Kidney (tissue), 14 donors: ENCODE measurements around the gene TEX35. TPM values are rescaled to one million over a fixed set of nuclear protein-coding genes. Genes with fewer than 3 reads are reported as not detected.
A peak's percentile ranks its signal among the peaks of the same experiment; 100 is the strongest.

Experiments used
- DNase-seq, 5 donors: peaks; one replicate each; pipeline ENCODE4 v3.0.0-alpha.2; 2013 to 2020
- FAIRE-seq: peaks from 2 replicates; lab custom pipeline; 2012; peaks lifted over from hg19 to GRCh38; lab: Jason Lieb, UNC
- H3K27ac ChIP-seq, 2 donors: one replicate each; pipeline ENCODE4 v1.7.0; 2013; ENCODE audit warnings: low read depth in 2 of 2, low read length in 2 of 2, inconsistent platforms in 1 of 2
- H3K27me3 ChIP-seq: one replicate; pipeline ENCODE4 v1.7.1; 2013; ENCODE audit warnings: low read length, inconsistent platforms; ENCODE audit not compliant: control insufficient read depth, insufficient read depth
- H3K36me3 ChIP-seq, 3 donors: one replicate each; pipeline versions ENCODE4 v1.7.0 to v1.7.1; 2013; ENCODE audit warnings: low read length in 3 of 3, control low read depth in 1 of 3, inconsistent platforms in 1 of 3; ENCODE audit not compliant: insufficient read depth in 3 of 3, control insufficient read depth in 2 of 3
- H3K4me1 ChIP-seq, 3 donors: one replicate each; pipeline versions ENCODE4 v1.7.0 to v1.7.1; 2013; ENCODE audit warnings: low read length in 3 of 3, inconsistent platforms in 1 of 3, low read depth in 1 of 3; ENCODE audit not compliant: control insufficient read depth in 2 of 3, insufficient read depth in 2 of 3
- H3K4me3 ChIP-seq, 3 donors: one replicate each; pipeline versions ENCODE4 v1.7.0 to v1.8.1; 2013; ENCODE audit warnings: low read length in 3 of 3, control low read depth in 1 of 3, inconsistent platforms in 1 of 3
- H3K9ac ChIP-seq, 3 donors: one replicate each; pipeline versions ENCODE4 v1.7.0 to v1.7.1; 2013; ENCODE audit warnings: low read length in 3 of 3, control low read depth in 1 of 3, inconsistent platforms in 1 of 3
- H3K9me3 ChIP-seq, 3 donors: one replicate each; pipeline versions ENCODE4 v1.7.0 to v1.7.1; 2013; ENCODE audit warnings: low read length in 3 of 3, control low read depth in 1 of 3, inconsistent platforms in 1 of 3; ENCODE audit not compliant: control insufficient read depth in 2 of 3, insufficient read depth in 1 of 3
- intact Hi-C: fragments of 100-400 bp; cut with DNase I; formaldehyde crosslinking; loops from one replicate; pipeline ENCODE4 v1.11.1; 2022
- polyA plus RNA-seq: library from polyadenylated mRNA; stranded (reverse); fragments of 350-450 nt; fragmentation: Illumina TruSeq; extraction: RNeasy Lipid Tissue Mini Kit (QIAGEN cat#74804); gene quantifications from one replicate; pipeline ENCODE4 v1.2.3, GENCODE V29; 2014; ENCODE audit warnings: low read depth, low replicate concordance; ENCODE audit not compliant: insufficient read depth
- total RNA-seq: library from RNA; stranded (reverse); fragmentation: NEBNext Ultra II Directional; extraction: Animal tissue kit (Norgen Biotek cat#: 25700); gene quantifications from one replicate; pipeline ENCODE4 v1.2.1, GENCODE V29; 2021
- TF ChIP-seq, protein P1 (sequence below): IDR thresholded peaks from 3 replicates; pipeline ENCODE4 v1.5.1; 2012; ENCODE audit warnings: mild to moderate bottlenecking, moderate library complexity, borderline replicate concordance; ENCODE audit not compliant: insufficient read depth; ENCODE audit errors: extremely low read depth
- donor health status: control.
- donor health status: control.
- donor health status: control.
- donor health status: control.
- donor health status: control.
- donor health status: DM: yes; HTN: yes; CAD: no.
- donor health status: Normal renal cell carcinoma (clear cell type).

The TEX35 gene
- total and polyA plus RNA-seq, 2 donors from 2014 or later: not detected

DNA sequence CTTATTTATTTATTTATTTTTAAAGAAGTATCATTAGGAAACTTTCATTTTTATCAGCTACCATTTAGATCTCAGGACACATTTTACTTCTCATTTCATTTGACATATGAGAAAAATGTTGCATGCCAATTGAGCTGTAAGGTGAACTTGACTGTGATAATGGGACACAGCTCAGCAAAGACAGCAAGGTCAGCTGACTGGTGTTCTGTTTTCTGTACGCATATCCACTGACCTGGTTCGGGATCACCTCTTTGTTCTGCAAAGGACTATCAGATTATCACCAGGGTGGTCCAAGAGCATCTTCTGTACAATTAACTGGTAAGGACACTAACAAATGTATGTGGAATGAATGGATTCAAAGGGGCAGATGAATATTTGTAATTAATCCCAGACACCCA is 51.9 kb downstream of the TEX35 start:
- Histone ChIP-seq H3K36me3 (no peaks in the 10 kb centered on the region), H3K4me1 (peaks cover 0 to 4% (median 0%) of the 10 kb centered on the region in 3 donors), H3K4me3 (no peak overlapping the region), H3K9ac (no peak overlapping the region), H3K27me3 (no peaks in the 10 kb centered on the region), H3K9me3 (peaks cover 0 to 9% (median 0%) of the 10 kb centered on the region in 3 donors), H3K27ac (no peak overlapping the region)
- intact Hi-C loops: no loop called here
- TF ChIP-seq, protein P1, sequence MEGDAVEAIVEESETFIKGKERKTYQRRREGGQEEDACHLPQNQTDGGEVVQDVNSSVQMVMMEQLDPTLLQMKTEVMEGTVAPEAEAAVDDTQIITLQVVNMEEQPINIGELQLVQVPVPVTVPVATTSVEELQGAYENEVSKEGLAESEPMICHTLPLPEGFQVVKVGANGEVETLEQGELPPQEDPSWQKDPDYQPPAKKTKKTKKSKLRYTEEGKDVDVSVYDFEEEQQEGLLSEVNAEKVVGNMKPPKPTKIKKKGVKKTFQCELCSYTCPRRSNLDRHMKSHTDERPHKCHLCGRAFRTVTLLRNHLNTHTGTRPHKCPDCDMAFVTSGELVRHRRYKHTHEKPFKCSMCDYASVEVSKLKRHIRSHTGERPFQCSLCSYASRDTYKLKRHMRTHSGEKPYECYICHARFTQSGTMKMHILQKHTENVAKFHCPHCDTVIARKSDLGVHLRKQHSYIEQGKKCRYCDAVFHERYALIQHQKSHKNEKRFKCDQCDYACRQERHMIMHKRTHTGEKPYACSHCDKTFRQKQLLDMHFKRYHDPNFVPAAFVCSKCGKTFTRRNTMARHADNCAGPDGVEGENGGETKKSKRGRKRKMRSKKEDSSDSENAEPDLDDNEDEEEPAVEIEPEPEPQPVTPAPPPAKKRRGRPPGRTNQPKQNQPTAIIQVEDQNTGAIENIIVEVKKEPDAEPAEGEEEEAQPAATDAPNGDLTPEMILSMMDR: no peak
- no peak for FAIRE-seq
- peak in 2 of 5 donors; percentile 7 to 25 for DNase-seq

DNA sequence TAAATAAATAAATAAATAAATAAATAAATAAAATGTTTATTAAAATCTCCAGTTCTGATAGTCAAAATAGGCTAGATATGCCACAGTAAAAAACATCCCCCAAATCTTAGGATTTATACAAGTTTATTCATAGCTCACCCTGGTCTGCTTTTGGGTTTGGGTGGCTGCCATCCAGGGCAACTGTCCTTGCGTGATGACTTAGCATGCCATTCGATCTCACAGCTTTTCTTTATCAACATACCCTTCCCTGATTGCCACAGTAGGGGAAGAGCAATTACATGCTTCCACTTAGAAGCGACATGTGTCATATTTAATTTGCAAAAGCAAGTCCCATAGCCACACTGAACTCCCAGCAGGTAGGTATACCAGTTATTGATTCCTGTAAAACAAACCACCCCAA is 52.7 kb downstream of the TEX35 start:
- TF ChIP-seq, protein P1: no peak
- DNase-seq: no peak
- peaks cover 0 to 4% (median 0%) of the 10 kb centered on the region in 3 donors for H3K4me1 ChIP-seq
- H3K9ac ChIP-seq: no peak overlapping the region
- H3K27me3 ChIP-seq: no peaks in the 10 kb centered on the region
- H3K27ac ChIP-seq: no peak overlapping the region
- no peaks in the 10 kb centered on the region for H3K36me3 ChIP-seq
- intact Hi-C loops: no loop called here
- H3K4me3 ChIP-seq: no peak overlapping the region
- FAIRE-seq: no peak
- peaks cover 0 to 9% (median 0%) of the 10 kb centered on the region in 3 donors for H3K9me3 ChIP-seq

DNA sequence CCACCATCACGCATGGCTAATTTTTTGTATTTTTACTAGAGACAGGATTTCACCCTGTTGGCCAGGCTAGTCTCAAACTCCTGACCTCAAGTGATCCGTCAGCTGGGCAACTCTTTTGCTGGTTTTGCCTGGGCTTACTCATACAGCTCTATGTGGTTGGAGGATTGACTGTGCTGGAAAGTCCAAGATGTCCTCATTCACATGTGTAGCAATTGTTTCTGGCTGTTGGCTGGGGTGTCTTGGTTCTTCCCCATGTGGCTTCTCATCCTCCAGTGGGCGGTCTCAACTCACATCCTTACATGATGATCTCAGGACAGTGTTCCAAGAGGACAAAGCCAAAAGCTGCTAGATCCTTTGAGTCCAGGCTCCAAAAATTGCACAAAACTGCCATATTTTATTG is 53.3 kb downstream of the TEX35 start:
- no peak overlapping the region for H3K4me3 ChIP-seq
- no peak overlapping the region for H3K27ac ChIP-seq
- no peak overlapping the region for H3K9ac ChIP-seq
- intact Hi-C loops: no loop called here
- DNase-seq (no peak), FAIRE-seq (no peak)
- peaks cover 0 to 4% (median 0%) of the 10 kb centered on the region in 3 donors for H3K4me1 ChIP-seq
- H3K36me3 ChIP-seq: no peaks in the 10 kb centered on the region
- TF ChIP-seq, protein P1: no peak
- H3K9me3 ChIP-seq: peaks cover 0 to 9% (median 0%) of the 10 kb centered on the region in 3 donors
- H3K27me3 ChIP-seq: no peaks in the 10 kb centered on the region

DNA sequence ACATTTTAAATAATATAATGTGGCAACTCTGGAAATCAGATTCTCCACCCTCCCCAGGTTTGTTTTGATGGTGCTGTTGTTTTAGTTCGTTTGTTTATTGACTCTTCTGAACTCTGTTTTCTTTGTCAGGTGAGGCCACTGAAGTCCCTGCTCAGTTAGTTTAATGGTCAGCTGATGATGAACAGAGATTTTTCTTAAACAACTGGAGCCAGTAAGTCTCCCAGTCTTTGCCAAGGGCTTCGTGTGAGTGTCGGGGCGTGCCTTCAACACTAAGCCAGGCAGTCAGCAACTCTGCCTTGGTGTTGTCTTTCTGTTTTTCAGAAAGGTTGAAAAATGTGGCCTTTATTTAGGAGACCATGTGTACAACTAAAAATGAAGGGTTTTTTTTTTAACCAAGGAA is 58.9 kb downstream of the TEX35 start:
- TF ChIP-seq, protein P1: no peak
- peaks cover 0 to 2% (median 0%) of the 10 kb centered on the region in 3 donors for H3K9me3 ChIP-seq
- H3K9ac ChIP-seq: no peak overlapping the region
- H3K4me3 ChIP-seq: no peak overlapping the region
- no peaks in the 10 kb centered on the region for H3K36me3 ChIP-seq
- H3K27ac ChIP-seq: no peak overlapping the region
- H3K4me1 ChIP-seq: no peaks in the 10 kb centered on the region
- no peaks in the 10 kb centered on the region for H3K27me3 ChIP-seq
- DNase-seq (no peak), FAIRE-seq (no peak)
- intact Hi-C loops: no loop called here
